Gastroesophageal sphincter (tissue), 4 donors: Measurements from ENCODE around the gene SKIL. TPM values are rescaled to one million over a fixed set of nuclear protein-coding genes. Genes with fewer than 3 reads are reported as not detected.

Experiments
- ATAC-seq: fragments of 150-250 bp; one replicate; pipeline ENCODE4 v1.9.1; 2016; ENCODE audit warnings: mild to moderate bottlenecking, moderate library complexity
- H3K27ac ChIP-seq, 4 donors: fragments of 200-600 bp; sonication (generic) in 3 of 4; 1 replicate in 3 of 4; 2 replicates in 1 of 4; pipeline ENCODE4 v1.5.1; 2016 to 2019
- H3K27me3 ChIP-seq: fragments of 200-600 bp; sonication (generic); one replicate; pipeline ENCODE4 v1.5.1; 2019
- H3K36me3 ChIP-seq, 2 donors: fragments of 200-600 bp; sonication (generic); one replicate each; pipeline ENCODE4 v1.5.1; 2019; ENCODE audit warnings: control low read depth in 1 of 2
- H3K4me1 ChIP-seq, 3 donors: fragments of 200-600 bp; sonication (generic); 1 replicate in 2 of 3; 2 replicates in 1 of 3; pipeline ENCODE4 v1.5.1; 2016 to 2019; ENCODE audit warnings: control low read depth in 2 of 3
- H3K4me3 ChIP-seq, 2 donors: fragments of 200-600 bp; sonication (generic); one replicate each; pipeline ENCODE4 v1.5.1; 2019; ENCODE audit warnings: mild to moderate bottlenecking in 1 of 2, moderate library complexity in 1 of 2
- H3K9me3 ChIP-seq, 3 donors: fragments of 200-600 bp; sonication (generic); one replicate each; pipeline ENCODE4 v1.5.1; 2017 to 2019; ENCODE audit warnings: control low read depth in 2 of 3
- EP300 ChIP-seq: sonication (generic); formaldehyde crosslinking; IDR thresholded peaks from one replicate; pipeline ENCODE4 v1.6.1; 2017; ENCODE audit warnings: antibody characterized with exemption, mild to moderate bottlenecking
- POLR2A ChIP-seq, 2 donors: fragments of 450-650 bp; IDR thresholded peaks; one replicate each; pipeline ENCODE4 v1.6.1; 2017; ENCODE audit warnings: antibody characterized with exemption in 2 of 2, mild to moderate bottlenecking in 2 of 2, moderate library complexity in 1 of 2
- POLR2AphosphoS5 ChIP-seq: sonication (generic); formaldehyde crosslinking; IDR thresholded peaks from one replicate; pipeline ENCODE4 v1.6.1; 2017; ENCODE audit warnings: antibody characterized with exemption
- WGBS, 2 donors: methylation state at CpG; one replicate each; pipeline ENCODE4 v1.1.5; 2018; ENCODE audit warnings: low coverage in 1 of 2; 5-methylcytosine and 5-hydroxymethylcytosine counted together
- total RNA-seq, 4 donors: library from RNA; depleted of rRNA; stranded (reverse); fragments of >200 nt; gene quantifications; one replicate each; pipeline ENCODE4 v1.1.0, GENCODE V29; 2016
- TF ChIP-seq, protein P1 (sequence below), 4 experiments: fragments of 200-600 bp in 2 of 4; fragments of 450-650 bp in 2 of 4; sonication (generic) in 1 of 4; IDR thresholded peaks; one replicate each; pipeline ENCODE4 v1.5.1; 2017 to 2019; ENCODE audit warnings: antibody characterized with exemption in 4 of 4, mild to moderate bottlenecking in 2 of 4, moderate library complexity in 2 of 4

SKIL gene
- total RNA-seq, 4 donors from 2014 or later, result 29.1 to 52.8 (median 35.9) TPM

GRCh38 chr3:170350515-170351413 is 6.8 kb upstream of the SKIL start:
- Histone ChIP-seq H3K9me3 (no peaks in the 10 kb centered on the region), H3K4me3 (no peak overlapping the region), H3K4me1 (peaks cover 0 to 7% (median 2%) of the 10 kb centered on the region in 3 donors), H3K36me3 (no peaks in the 10 kb centered on the region), H3K27me3 (no peaks in the 10 kb centered on the region), H3K27ac (no peak overlapping the region)
- WGBS, 2 donors, result 70 to 88% methylated on average over 3 to 8 of the region's 8 CpGs
- ATAC-seq, result peak; percentile 72
- TF ChIP-seq, protein P1, sequence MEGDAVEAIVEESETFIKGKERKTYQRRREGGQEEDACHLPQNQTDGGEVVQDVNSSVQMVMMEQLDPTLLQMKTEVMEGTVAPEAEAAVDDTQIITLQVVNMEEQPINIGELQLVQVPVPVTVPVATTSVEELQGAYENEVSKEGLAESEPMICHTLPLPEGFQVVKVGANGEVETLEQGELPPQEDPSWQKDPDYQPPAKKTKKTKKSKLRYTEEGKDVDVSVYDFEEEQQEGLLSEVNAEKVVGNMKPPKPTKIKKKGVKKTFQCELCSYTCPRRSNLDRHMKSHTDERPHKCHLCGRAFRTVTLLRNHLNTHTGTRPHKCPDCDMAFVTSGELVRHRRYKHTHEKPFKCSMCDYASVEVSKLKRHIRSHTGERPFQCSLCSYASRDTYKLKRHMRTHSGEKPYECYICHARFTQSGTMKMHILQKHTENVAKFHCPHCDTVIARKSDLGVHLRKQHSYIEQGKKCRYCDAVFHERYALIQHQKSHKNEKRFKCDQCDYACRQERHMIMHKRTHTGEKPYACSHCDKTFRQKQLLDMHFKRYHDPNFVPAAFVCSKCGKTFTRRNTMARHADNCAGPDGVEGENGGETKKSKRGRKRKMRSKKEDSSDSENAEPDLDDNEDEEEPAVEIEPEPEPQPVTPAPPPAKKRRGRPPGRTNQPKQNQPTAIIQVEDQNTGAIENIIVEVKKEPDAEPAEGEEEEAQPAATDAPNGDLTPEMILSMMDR (IDR thresholded peaks at IDR 0.05), result no peak
- TF ChIP-seq POLR2A (IDR thresholded peaks at IDR 0.05), result no peak

GRCh38 chr3:170352936-170353335 is 4.6 kb upstream of the SKIL start:
- no peak overlapping the region for H3K4me3 ChIP-seq
- no peaks in the 10 kb centered on the region for H3K9me3 ChIP-seq
- ATAC-seq, result no peak
- H3K36me3 ChIP-seq, result no peaks in the 10 kb centered on the region
- TF ChIP-seq, protein P1 (IDR thresholded peaks at IDR 0.05), result no peak
- TF ChIP-seq POLR2A (IDR thresholded peaks at IDR 0.05) (no peak), EP300 (no peak), POLR2AphosphoS5 (no peak)
- H3K27me3 ChIP-seq, result no peaks in the 10 kb centered on the region
- H3K4me1 ChIP-seq, result peaks cover 0 to 13% (median 2%) of the 10 kb centered on the region in 3 donors
- WGBS, 2 donors, result 58 to 77% methylated on average over 7 of the region's 7 CpGs
- H3K27ac ChIP-seq, result no peak overlapping the region

DNA sequence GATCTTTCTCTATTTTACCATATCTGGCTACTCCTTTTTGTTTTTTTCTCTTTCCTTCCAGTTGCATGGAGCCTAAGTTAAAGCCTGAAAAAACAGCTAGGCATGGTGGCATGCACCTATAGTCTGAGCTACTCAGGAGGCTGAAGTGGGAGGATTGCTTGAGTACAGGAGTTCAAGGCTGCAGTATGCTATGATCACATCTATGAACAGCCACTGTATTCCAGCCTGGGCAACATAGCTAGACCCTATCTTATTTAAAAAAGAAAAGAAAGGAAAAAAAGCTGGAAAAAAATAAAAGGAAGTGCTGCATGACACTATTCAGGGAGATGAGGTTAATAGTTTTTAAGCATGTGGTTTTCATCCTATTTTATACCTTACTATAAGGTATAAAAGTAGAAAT is 4.0 kb upstream of the SKIL start:
- no peak for ATAC-seq
- H3K36me3 ChIP-seq, result no peaks in the 10 kb centered on the region
- no peak overlapping the region for H3K27ac ChIP-seq
- H3K4me1 ChIP-seq, result peaks cover 0 to 17% (median 2%) of the 10 kb centered on the region in 3 donors
- no peaks in the 10 kb centered on the region for H3K9me3 ChIP-seq
- TF ChIP-seq EP300, result no peak
- TF ChIP-seq, protein P1 (IDR thresholded peaks at IDR 0.05), result no peak
- no peak for TF ChIP-seq POLR2AphosphoS5
- H3K27me3 ChIP-seq, result no peaks in the 10 kb centered on the region
- H3K4me3 ChIP-seq, result no peak overlapping the region

DNA sequence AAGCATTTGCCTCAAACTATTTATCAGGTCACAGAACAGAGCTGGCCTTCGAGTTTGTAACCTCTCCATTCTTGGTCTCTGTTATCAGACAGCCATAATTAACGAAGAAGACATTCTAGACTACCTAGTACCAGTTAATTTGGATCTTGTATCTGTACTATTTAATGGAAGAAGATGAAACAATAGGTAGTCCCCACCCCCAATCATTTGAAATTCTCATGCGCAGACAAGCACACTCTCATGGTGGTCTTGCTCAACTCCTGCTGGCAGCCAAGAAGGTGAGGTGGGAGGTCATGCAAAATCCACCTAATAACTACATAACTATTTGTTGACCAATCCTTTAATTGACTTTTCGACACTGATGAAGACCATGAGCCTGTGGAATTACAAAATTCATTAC is 2.8 kb upstream of the SKIL start:
- H3K4me3 ChIP-seq, result no peak overlapping the region
- no peaks in the 10 kb centered on the region for H3K9me3 ChIP-seq
- 98% methylated on average over 3 to 4 of the region's 4 CpGs for WGBS, 2 donors
- no peaks in the 10 kb centered on the region for H3K36me3 ChIP-seq
- no peak for ATAC-seq
- H3K27me3 ChIP-seq, result no peaks in the 10 kb centered on the region
- H3K27ac ChIP-seq, result no peak overlapping the region
- peaks cover 0 to 30% (median 2%) of the 10 kb centered on the region in 3 donors for H3K4me1 ChIP-seq
- TF ChIP-seq EP300, result no peak
- TF ChIP-seq, protein P1 (IDR thresholded peaks at IDR 0.05), result no peak
- no peak for TF ChIP-seq POLR2A (IDR thresholded peaks at IDR 0.05)
- TF ChIP-seq POLR2AphosphoS5, result no peak
